Measurements from ENCODE around the gene UBAC2. TPM values are rescaled to one million over a fixed set of nuclear protein-coding genes. Genes with fewer than 3 reads are reported as not detected.

The UBAC2 gene
- total RNA-seq, 2 donors from 2014 or later = 74.2 to 75.3 TPM

DNA sequence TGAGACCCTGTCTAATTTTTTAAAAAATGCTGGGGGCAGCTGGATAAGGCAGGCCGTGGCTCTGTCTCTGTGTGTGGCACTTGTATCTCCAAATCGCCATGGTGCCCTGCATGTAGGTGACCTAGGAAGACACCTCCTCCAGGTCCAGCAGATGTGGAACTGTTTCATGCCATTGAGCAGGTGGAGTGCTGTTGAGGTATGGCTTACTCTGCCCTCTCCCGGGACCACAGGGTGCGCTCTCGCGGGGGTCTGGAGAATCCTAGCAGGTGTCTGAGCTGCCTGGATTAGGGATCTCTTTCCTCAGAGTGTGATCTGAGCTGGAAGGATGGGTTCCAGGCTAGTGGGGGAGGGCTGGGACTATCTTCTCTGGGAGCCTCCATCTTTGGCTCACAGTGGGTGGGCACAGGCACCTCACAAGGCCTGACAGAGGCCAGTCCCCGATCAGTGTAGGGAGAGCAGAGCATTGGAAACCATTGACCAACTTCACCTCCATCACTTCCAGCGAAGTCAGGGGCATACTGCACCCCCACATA lies 233.0 kb downstream of the UBAC2 start:
- no peak for DNase-seq
- Mint-ChIP-seq H3K4me3 (peak overlapping the region; percentile 88), H3K27me3 (no peaks in the 10 kb centered on the region), H3K4me1 (peaks cover 49% of the 10 kb centered on the region), H3K36me3 (ENCODE audit: low read depth) (peaks cover 2% of the 10 kb centered on the region), H3K27ac (peak overlapping the region; percentile 100)
- H3K9me3 ChIP-seq (ENCODE audit: control insufficient read depth, low read length, poor library complexity, severe bottlenecking) = no peaks in the 10 kb centered on the region
- no peak for ATAC-seq

DNA sequence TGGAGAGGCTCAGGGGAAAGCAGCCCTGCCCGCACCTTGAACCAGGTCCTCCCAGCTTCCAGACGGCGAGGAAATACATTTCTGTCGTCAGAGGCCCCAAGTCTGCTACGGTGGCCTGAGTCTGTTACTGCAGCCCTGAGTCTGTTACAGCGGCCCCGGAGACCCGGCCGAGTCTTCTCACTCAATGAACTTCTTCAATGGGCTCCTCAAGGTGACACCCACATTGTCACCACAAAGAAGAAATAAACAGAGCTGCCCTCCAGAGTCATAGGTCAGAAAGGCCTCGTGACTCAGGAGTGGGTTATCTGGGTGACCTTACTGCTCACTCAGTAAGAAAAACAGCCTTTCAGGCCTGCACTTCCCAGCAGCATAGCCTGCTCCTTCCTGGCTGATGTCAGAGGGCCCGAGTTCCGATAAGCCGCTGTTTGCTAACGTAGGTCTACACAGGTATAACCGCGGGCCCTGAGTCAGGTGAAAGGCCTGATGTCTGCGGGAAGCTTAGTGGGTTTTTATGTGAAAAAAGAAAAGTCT lies 233.7 kb downstream of the UBAC2 start:
- Mint-ChIP-seq H3K4me1 (peaks cover 49% of the 10 kb centered on the region), H3K27ac (peak overlapping the region; percentile 100), H3K27me3 (no peaks in the 10 kb centered on the region), H3K4me3 (peak overlapping the region; percentile 73), H3K36me3 (ENCODE audit: low read depth) (peaks cover 2% of the 10 kb centered on the region)
- no peaks in the 10 kb centered on the region for H3K9me3 ChIP-seq (ENCODE audit: control insufficient read depth, low read length, poor library complexity, severe bottlenecking)
- peak; percentile 76 for ATAC-seq
- DNase-seq = peak; percentile 52 to 75 (median 69)

DNA sequence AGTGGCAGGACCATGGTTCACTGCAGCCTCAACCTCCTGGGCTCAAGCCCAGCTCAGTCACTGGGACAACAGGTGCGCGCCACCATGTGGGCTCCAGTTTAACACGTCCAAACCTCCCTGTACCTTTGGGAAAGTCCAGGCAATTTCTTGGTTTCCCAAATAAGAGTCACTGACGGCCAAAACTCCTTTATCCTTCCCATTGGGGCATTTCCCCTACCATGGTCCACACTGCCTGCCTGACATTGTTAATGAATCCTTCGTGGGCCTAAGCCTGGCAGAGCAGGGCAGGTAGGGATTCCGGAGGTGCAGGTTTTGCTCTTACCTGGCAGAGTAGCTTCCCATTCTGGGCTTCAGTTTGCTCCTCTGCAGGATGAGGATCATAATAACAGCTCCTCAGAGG lies 234.5 kb downstream of the UBAC2 start:
- ATAC-seq (no peak), DNase-seq (no peak)
- peaks cover 49% of the 10 kb centered on the region for H3K4me1 Mint-ChIP-seq
- peaks cover 2% of the 10 kb centered on the region for H3K27me3 Mint-ChIP-seq
- H3K9me3 ChIP-seq (ENCODE audit: control insufficient read depth, low read length, poor library complexity, severe bottlenecking) = no peaks in the 10 kb centered on the region
- peak overlapping the region; percentile 100 for H3K27ac Mint-ChIP-seq
- peaks cover 2% of the 10 kb centered on the region for H3K36me3 Mint-ChIP-seq (ENCODE audit: low read depth)
- H3K4me3 Mint-ChIP-seq = peak overlapping the region; percentile 78

DNA sequence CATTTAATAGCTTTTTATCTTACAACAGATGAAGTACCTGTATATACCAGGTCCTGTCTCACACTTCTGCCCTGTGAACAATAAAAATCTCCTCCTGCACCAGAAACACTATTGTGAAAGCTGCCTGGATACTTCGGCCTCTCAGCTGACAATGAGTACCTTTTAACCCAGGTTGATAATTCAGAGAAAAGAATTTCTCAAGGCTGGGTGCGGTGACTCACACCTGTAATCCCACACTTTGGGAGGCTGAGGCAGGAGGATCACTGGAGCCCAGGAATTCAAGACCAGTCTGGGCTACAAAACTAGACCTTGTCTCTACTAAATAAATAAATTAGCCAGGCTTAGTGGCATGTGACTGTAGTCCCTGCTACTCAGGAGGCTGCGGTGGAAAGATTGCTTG lies 235.3 kb downstream of the UBAC2 start:
- peak overlapping the region; percentile 100 for H3K27ac Mint-ChIP-seq
- H3K4me3 Mint-ChIP-seq = no peak overlapping the region
- no peak for DNase-seq
- H3K9me3 ChIP-seq (ENCODE audit: control insufficient read depth, low read length, poor library complexity, severe bottlenecking) = no peaks in the 10 kb centered on the region
- H3K36me3 Mint-ChIP-seq (ENCODE audit: low read depth) = peaks cover 2% of the 10 kb centered on the region
- no peak for ATAC-seq
- H3K4me1 Mint-ChIP-seq = peaks cover 49% of the 10 kb centered on the region
- H3K27me3 Mint-ChIP-seq = peaks cover 4% of the 10 kb centered on the region

Other genes with a start within 250 kb of the UBAC2 start
- 100 to 1,000 TPM in 1 of 2 donors, 10 to 100 TPM in 1; 95.2 to 119 TPM for gene DOCK9, start 222.8 kb upstream of the UBAC2 start, total RNA-seq
- 10 to 100 TPM; 10.1 to 13.6 TPM for gene GPR18, start 57.5 kb downstream of the UBAC2 start, total RNA-seq
- 100 to 1,000 TPM; 249 to 322 TPM for gene GPR183, start 106.5 kb downstream of the UBAC2 start, total RNA-seq